Ectodermal cell (in vitro differentiated cells): ENCODE results near the gene NMRAL1.

Source experiments
- H3K27ac ChIP-seq: 2 replicates; pipeline ENCODE4 v1.7.0; 2013; ENCODE audit warnings: mild to moderate bottlenecking, low read depth, low read length; ENCODE audit not compliant: insufficient read depth, poor library complexity, severe bottlenecking
- H3K27me3 ChIP-seq: 2 replicates; pipeline ENCODE4 v1.7.0; 2013; ENCODE audit warnings: mild to moderate bottlenecking, low read length; ENCODE audit not compliant: insufficient read depth, control insufficient read depth, poor library complexity, severe bottlenecking
- H3K36me3 ChIP-seq: one replicate; pipeline ENCODE4 v1.7.0; 2013; ENCODE audit warnings: low read length; ENCODE audit not compliant: control insufficient read depth, insufficient read depth
- H3K4me1 ChIP-seq: one replicate; pipeline ENCODE4 v1.7.0; 2013; ENCODE audit warnings: low read length; ENCODE audit not compliant: control insufficient read depth, insufficient read depth
- H3K4me3 ChIP-seq: 2 replicates; pipeline ENCODE4 v1.7.0; 2013; ENCODE audit warnings: low read depth, low read length, control low read depth; ENCODE audit not compliant: insufficient read depth
- H3K9me3 ChIP-seq: 2 replicates; pipeline ENCODE4 v1.7.0; 2013; ENCODE audit warnings: mild to moderate bottlenecking, low read length, moderate library complexity; ENCODE audit not compliant: control insufficient read depth
- WGBS, 2 experiments: methylation state at CpG; one replicate each; pipeline ENCODE4 v1.1.7; 2013; ENCODE audit warnings: missing lambda C conversion rate in 2 of 2; 5-methylcytosine and 5-hydroxymethylcytosine counted together

The NMRAL1 gene

GRCh38 chr16:4513086-4513860 lies 38.8 kb upstream of the NMRAL1 start:
- H3K27me3 ChIP-seq, result no peaks in the 10 kb centered on the region
- H3K4me1 ChIP-seq, result no peaks in the 10 kb centered on the region
- peaks cover 4% of the 10 kb centered on the region for H3K36me3 ChIP-seq
- no peaks in the 10 kb centered on the region for H3K9me3 ChIP-seq
- no peak overlapping the region for H3K4me3 ChIP-seq
- WGBS, 2 experiments, result 95 to 96% methylated on average over 19 of the region's 19 CpGs
- no peak overlapping the region for H3K27ac ChIP-seq

GRCh38 chr16:4512473-4512872 lies 38.0 kb upstream of the NMRAL1 start:
- Histone ChIP-seq H3K4me3 (no peak overlapping the region), H3K27me3 (no peaks in the 10 kb centered on the region), H3K27ac (no peak overlapping the region), H3K9me3 (no peaks in the 10 kb centered on the region), H3K4me1 (no peaks in the 10 kb centered on the region), H3K36me3 (peaks cover 4% of the 10 kb centered on the region)
- WGBS, 2 experiments, result 94 to 95% methylated on average over 10 of the region's 10 CpGs

GRCh38 chr16:4511441-4512082 lies 37.1 kb upstream of the NMRAL1 start:
- Histone ChIP-seq H3K4me3 (no peak overlapping the region), H3K4me1 (no peaks in the 10 kb centered on the region), H3K27me3 (no peaks in the 10 kb centered on the region), H3K27ac (no peak overlapping the region), H3K36me3 (peaks cover 4% of the 10 kb centered on the region), H3K9me3 (no peaks in the 10 kb centered on the region)
- 63 to 67% methylated on average over 9 of the region's 9 CpGs for WGBS, 2 experiments

GRCh38 chr16:4510747-4511426 lies 36.5 kb upstream of the NMRAL1 start:
- WGBS, 2 experiments, result 93 to 96% methylated on average over 14 of the region's 14 CpGs
- H3K27me3 ChIP-seq, result no peaks in the 10 kb centered on the region
- no peak overlapping the region for H3K4me3 ChIP-seq
- peaks cover 4% of the 10 kb centered on the region for H3K36me3 ChIP-seq
- H3K27ac ChIP-seq, result no peak overlapping the region
- no peaks in the 10 kb centered on the region for H3K9me3 ChIP-seq
- H3K4me1 ChIP-seq, result no peaks in the 10 kb centered on the region

DNA sequence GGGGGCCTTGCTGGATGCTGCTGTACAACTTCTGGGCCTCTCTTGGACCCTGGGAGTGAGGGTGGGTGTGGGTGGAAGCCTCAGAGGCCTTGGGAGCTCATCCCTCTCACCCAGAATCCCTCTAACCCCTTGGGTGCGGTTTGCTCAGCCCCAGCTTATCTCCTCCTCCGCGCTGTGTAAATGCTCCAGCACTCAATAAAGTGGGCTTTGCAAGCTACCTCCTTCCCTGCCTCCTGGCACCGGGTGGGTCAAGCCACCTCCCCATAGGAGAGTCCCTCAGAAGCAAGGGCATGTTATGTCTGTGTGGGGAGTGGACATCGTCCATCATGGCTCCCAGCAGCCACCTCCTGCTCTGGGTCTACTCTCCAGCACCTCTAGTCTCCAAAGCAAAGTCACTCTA lies 35.7 kb upstream of the NMRAL1 start:
- WGBS, 2 experiments, result 71 to 79% methylated on average over 5 of the region's 5 CpGs
- H3K4me1 ChIP-seq, result no peaks in the 10 kb centered on the region
- H3K27ac ChIP-seq, result no peak overlapping the region
- H3K9me3 ChIP-seq, result no peaks in the 10 kb centered on the region
- H3K36me3 ChIP-seq, result peaks cover 4% of the 10 kb centered on the region
- H3K27me3 ChIP-seq, result no peaks in the 10 kb centered on the region
- no peak overlapping the region for H3K4me3 ChIP-seq

GRCh38 chr16:4509420-4509819 lies 35.0 kb upstream of the NMRAL1 start:
- WGBS, 2 experiments, result 95 to 96% methylated on average over 8 of the region's 8 CpGs
- no peaks in the 10 kb centered on the region for H3K9me3 ChIP-seq
- peaks cover 4% of the 10 kb centered on the region for H3K36me3 ChIP-seq
- H3K27ac ChIP-seq, result no peak overlapping the region
- H3K4me3 ChIP-seq, result no peak overlapping the region
- no peaks in the 10 kb centered on the region for H3K27me3 ChIP-seq
- no peaks in the 10 kb centered on the region for H3K4me1 ChIP-seq

GRCh38 chr16:4508806-4509205 lies 34.4 kb upstream of the NMRAL1 start:
- Histone ChIP-seq H3K36me3 (peaks cover 4% of the 10 kb centered on the region), H3K27ac (no peak overlapping the region), H3K9me3 (no peaks in the 10 kb centered on the region), H3K27me3 (no peaks in the 10 kb centered on the region), H3K4me3 (no peak overlapping the region), H3K4me1 (no peaks in the 10 kb centered on the region)
- WGBS, 2 experiments, result 88 to 92% methylated on average over 3 of the region's 3 CpGs

GRCh38 chr16:4507588-4508345 lies 33.3 kb upstream of the NMRAL1 start:
- no peak overlapping the region for H3K27ac ChIP-seq
- 95 to 96% methylated on average over 17 of the region's 17 CpGs for WGBS, 2 experiments
- H3K4me1 ChIP-seq, result no peaks in the 10 kb centered on the region
- peaks cover 4% of the 10 kb centered on the region for H3K36me3 ChIP-seq
- no peaks in the 10 kb centered on the region for H3K27me3 ChIP-seq
- no peak overlapping the region for H3K4me3 ChIP-seq
- H3K9me3 ChIP-seq, result no peaks in the 10 kb centered on the region

DNA sequence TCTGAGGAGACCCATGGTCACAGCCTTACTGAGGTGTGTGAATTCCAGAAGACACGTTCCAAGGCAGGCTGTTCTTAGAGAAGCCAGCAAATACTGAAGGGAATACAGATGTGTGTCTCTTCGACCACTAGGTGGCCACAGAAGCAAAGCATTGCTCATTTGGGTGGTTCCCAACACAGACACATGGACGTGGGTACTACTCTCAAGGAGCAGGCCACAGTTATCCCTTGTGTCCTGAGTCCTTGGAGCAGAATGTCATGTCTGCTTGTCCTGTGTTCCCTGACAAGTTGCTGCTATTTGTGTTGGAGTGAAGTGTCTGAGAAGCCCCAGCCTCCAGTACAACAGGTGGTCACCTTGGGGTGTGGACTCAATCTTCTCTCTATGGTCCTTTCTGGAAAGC lies 32.0 kb upstream of the NMRAL1 start:
- H3K36me3 ChIP-seq, result peaks cover 4% of the 10 kb centered on the region
- H3K4me3 ChIP-seq, result no peak overlapping the region
- no peaks in the 10 kb centered on the region for H3K27me3 ChIP-seq
- H3K9me3 ChIP-seq, result no peaks in the 10 kb centered on the region
- 24 to 31% methylated on average over 3 of the region's 3 CpGs for WGBS, 2 experiments
- H3K4me1 ChIP-seq, result no peaks in the 10 kb centered on the region
- no peak overlapping the region for H3K27ac ChIP-seq
